ENCODE measurements around the gene MEOX1.

DNA sequence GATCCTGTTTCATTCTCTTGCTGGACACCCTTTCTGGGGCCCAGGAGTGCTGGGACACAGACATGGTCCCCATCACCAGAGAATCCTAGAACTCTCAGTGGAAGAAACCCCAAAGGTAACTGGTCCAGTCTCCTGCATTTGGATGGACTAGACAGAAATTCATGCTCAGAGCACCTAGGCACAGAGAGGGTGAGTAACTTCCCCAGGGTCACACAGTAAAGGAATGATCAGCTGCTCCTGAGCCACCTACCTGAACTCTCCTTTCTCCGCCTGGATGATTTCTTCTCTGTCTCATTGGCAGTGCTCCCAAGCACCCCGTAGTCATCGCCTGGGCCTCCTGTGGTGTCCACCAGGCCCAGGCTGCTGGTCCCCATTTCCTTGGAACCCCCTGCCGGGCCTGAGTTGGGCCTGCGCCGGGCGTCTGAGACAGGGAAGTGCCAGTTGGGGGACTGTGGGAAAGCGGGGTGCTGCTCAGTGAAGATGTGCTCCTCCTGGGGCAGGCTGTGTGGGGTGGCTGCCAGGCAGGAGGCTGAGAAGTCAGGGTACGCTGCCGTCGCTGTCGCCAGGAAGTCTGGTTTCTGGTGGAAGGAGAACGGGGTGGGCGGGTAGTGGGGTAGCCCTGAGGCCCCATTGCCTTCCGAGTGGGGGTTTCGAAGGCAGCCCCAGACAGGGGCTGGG is 767 bp downstream of the MEOX1 start:
- TF ChIP-seq, protein P1, sequence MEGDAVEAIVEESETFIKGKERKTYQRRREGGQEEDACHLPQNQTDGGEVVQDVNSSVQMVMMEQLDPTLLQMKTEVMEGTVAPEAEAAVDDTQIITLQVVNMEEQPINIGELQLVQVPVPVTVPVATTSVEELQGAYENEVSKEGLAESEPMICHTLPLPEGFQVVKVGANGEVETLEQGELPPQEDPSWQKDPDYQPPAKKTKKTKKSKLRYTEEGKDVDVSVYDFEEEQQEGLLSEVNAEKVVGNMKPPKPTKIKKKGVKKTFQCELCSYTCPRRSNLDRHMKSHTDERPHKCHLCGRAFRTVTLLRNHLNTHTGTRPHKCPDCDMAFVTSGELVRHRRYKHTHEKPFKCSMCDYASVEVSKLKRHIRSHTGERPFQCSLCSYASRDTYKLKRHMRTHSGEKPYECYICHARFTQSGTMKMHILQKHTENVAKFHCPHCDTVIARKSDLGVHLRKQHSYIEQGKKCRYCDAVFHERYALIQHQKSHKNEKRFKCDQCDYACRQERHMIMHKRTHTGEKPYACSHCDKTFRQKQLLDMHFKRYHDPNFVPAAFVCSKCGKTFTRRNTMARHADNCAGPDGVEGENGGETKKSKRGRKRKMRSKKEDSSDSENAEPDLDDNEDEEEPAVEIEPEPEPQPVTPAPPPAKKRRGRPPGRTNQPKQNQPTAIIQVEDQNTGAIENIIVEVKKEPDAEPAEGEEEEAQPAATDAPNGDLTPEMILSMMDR (IDR thresholded peaks at IDR 0.05) = no peak
- TF ChIP-seq POLR2A (IDR thresholded peaks at IDR 0.05) = no peak

All from Peyer's patch (tissue), 4 donors.